KMS-11 (cell line): Measurements from ENCODE around the gene ABAT.

ENCODE experiments used
- H2AFZ ChIP-seq: fragments of 200-600 bp; sonication (generic); 2 replicates; pipeline ENCODE4 v1.6.1; 2016; ENCODE audit warnings: antibody characterized with exemption, mixed run types, low read depth
- H3K27ac ChIP-seq: fragments of 200-600 bp; sonication (generic); 2 replicates; pipeline ENCODE4 v1.6.1; 2016; ENCODE audit warnings: mild to moderate bottlenecking, mixed run types
- H3K27me3 ChIP-seq: fragments of 200-600 bp; sonication (generic); 2 replicates; pipeline ENCODE4 v1.6.1; 2017; ENCODE audit warnings: mild to moderate bottlenecking, low read depth, mixed run types, moderate library complexity; ENCODE audit not compliant: insufficient read depth
- H3K36me3 ChIP-seq: fragments of 200-600 bp; sonication (generic); 2 replicates; pipeline ENCODE4 v1.6.1; 2017; ENCODE audit warnings: mild to moderate bottlenecking, mixed run types; ENCODE audit not compliant: insufficient read depth
- H3K4me1 ChIP-seq: fragments of 200-600 bp; sonication (generic); 2 replicates; pipeline ENCODE4 v1.6.1; 2016; ENCODE audit warnings: mild to moderate bottlenecking, low read depth, mixed run types; ENCODE audit not compliant: poor library complexity, severe bottlenecking
- H3K4me2 ChIP-seq: fragments of 200-600 bp; sonication (generic); 2 replicates; pipeline ENCODE4 v1.7.0; 2016; ENCODE audit warnings: mild to moderate bottlenecking, mixed run types
- H3K4me3 ChIP-seq: fragments of 200-600 bp; sonication (generic); IDR thresholded peaks from 2 replicates; pipeline ENCODE4 v1.6.1; 2017; ENCODE audit warnings: low read depth, low read length, mixed read lengths; ENCODE audit not compliant: insufficient read depth
- H3K79me2 ChIP-seq: fragments of 200-600 bp; sonication (generic); 2 replicates; pipeline ENCODE4 v1.6.1; 2016; ENCODE audit warnings: low read depth, mixed run types; ENCODE audit not compliant: insufficient read depth
- H3K9ac ChIP-seq: fragments of 200-600 bp; sonication (generic); 2 replicates; pipeline ENCODE4 v1.6.1; 2016; ENCODE audit warnings: mild to moderate bottlenecking, mixed run types
- H4K20me1 ChIP-seq: fragments of 200-600 bp; sonication (generic); 2 replicates; pipeline ENCODE4 v1.6.1; 2016; ENCODE audit warnings: mild to moderate bottlenecking, mixed run types; ENCODE audit not compliant: insufficient read depth
- CTCF ChIP-seq: fragments of 200-600 bp; sonication (generic); conservative IDR thresholded peaks from 2 replicates; pipeline ENCODE4 v1.6.1; 2017; ENCODE audit warnings: low read depth, mild to moderate bottlenecking, antibody characterized with exemption, low read length, moderate library complexity, mixed read lengths

Gene ABAT

GRCh38 chr16:8694795-8695728 lies 20.6 kb downstream of the ABAT start:
- Histone ChIP-seq H3K4me1 (no peaks in the 10 kb centered on the region), H2AFZ (no peak overlapping the region), H3K36me3 (no peaks in the 10 kb centered on the region), H4K20me1 (no peaks in the 10 kb centered on the region), H3K4me3 (no peak overlapping the region), H3K79me2 (no peaks in the 10 kb centered on the region), H3K27me3 (no peaks in the 10 kb centered on the region), H3K9ac (no peak overlapping the region), H3K27ac (no peak overlapping the region), H3K4me2 (no peak overlapping the region)
- TF ChIP-seq CTCF: no peak

GRCh38 chr16:8696880-8697279 lies 22.5 kb downstream of the ABAT start:
- Histone ChIP-seq H3K4me2 (no peak overlapping the region), H3K4me3 (no peak overlapping the region), H4K20me1 (no peaks in the 10 kb centered on the region), H2AFZ (no peak overlapping the region), H3K27me3 (no peaks in the 10 kb centered on the region), H3K79me2 (no peaks in the 10 kb centered on the region), H3K36me3 (no peaks in the 10 kb centered on the region), H3K9ac (no peak overlapping the region), H3K4me1 (no peaks in the 10 kb centered on the region), H3K27ac (no peak overlapping the region)
- TF ChIP-seq CTCF: no peak

GRCh38 chr16:8697965-8698364 lies 23.5 kb downstream of the ABAT start:
- no peak for TF ChIP-seq CTCF
- no peak overlapping the region for H3K27ac ChIP-seq
- no peaks in the 10 kb centered on the region for H3K36me3 ChIP-seq
- no peak overlapping the region for H3K4me2 ChIP-seq
- H3K4me3 ChIP-seq: no peak overlapping the region
- no peaks in the 10 kb centered on the region for H3K27me3 ChIP-seq
- H2AFZ ChIP-seq: no peak overlapping the region
- no peaks in the 10 kb centered on the region for H4K20me1 ChIP-seq
- H3K79me2 ChIP-seq: no peaks in the 10 kb centered on the region
- H3K9ac ChIP-seq: no peak overlapping the region
- no peaks in the 10 kb centered on the region for H3K4me1 ChIP-seq

- H3K27ac ChIP-seq: no peak overlapping the region
- no peaks in the 10 kb centered on the region for H3K27me3 ChIP-seq
- TF ChIP-seq CTCF: no peak
- H3K9ac ChIP-seq: no peak overlapping the region
- no peaks in the 10 kb centered on the region for H4K20me1 ChIP-seq
- no peak overlapping the region for H3K4me2 ChIP-seq
- H3K4me1 ChIP-seq: peaks cover 5% of the 10 kb centered on the region
- no peak overlapping the region for H2AFZ ChIP-seq
- no peaks in the 10 kb centered on the region for H3K36me3 ChIP-seq
- H3K4me3 ChIP-seq: no peak overlapping the region
- H3K79me2 ChIP-seq: no peaks in the 10 kb centered on the region
Observed at GRCh38 chr16:8703693-8704092, 29.3 kb downstream of the ABAT start.
